Measurements from ENCODE around the gene LRRC14B.
"Not testable (repeated sequence)": the region's sequence is repeated elsewhere in the genome, so short reads cannot be mapped to it uniquely, and the experiment has no call there.

The LRRC14B gene

DNA sequence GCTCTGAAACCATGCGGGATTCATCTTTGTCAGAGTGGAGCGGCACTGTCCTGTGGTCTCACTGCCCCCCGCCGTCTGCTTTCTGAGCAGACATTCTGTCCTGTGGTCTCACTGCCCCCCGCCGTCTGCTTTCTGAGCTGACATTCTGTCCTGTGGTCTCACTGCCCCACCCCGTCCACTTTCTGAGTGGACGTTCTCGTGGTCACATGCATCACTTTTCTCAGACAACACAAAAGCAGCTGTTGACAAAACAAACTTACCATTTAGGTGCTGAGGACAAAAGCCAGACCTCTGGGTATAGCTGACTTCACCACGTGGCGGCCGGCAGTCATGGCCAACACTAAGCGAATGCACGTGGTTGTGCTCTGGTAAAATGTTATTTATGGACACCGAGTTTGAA, 2.8 kb downstream of the LRRC14B start:
- no peak for DNase-seq

DNA sequence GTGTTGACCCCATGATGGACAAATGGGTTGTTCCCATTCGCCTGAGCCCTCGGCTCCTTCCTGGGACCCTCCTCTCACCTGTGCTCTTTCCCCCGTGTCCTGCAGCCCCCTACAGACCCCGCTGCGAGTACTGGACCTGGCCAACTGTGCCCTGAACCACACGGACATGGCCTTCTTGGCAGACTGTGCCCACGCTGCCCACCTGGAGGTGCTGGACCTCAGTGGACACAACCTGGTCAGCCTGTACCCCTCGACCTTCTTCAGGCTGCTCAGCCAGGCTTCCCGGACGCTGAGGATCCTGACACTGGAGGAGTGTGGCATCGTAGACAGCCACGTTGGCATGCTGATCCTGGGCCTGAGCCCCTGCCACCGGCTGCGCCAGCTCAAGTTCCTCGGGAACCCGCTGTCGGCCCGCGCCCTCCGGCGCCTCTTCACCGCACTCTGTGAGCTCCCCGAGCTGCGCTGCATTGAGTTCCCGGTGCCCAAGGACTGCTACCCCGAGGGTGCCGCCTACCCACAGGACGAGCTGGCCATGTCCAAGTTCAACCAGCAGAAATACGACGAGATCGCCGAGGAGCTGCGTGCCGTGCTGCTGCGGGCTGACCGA, 3.4 kb downstream of the LRRC14B start:
- no peak for DNase-seq

DNA sequence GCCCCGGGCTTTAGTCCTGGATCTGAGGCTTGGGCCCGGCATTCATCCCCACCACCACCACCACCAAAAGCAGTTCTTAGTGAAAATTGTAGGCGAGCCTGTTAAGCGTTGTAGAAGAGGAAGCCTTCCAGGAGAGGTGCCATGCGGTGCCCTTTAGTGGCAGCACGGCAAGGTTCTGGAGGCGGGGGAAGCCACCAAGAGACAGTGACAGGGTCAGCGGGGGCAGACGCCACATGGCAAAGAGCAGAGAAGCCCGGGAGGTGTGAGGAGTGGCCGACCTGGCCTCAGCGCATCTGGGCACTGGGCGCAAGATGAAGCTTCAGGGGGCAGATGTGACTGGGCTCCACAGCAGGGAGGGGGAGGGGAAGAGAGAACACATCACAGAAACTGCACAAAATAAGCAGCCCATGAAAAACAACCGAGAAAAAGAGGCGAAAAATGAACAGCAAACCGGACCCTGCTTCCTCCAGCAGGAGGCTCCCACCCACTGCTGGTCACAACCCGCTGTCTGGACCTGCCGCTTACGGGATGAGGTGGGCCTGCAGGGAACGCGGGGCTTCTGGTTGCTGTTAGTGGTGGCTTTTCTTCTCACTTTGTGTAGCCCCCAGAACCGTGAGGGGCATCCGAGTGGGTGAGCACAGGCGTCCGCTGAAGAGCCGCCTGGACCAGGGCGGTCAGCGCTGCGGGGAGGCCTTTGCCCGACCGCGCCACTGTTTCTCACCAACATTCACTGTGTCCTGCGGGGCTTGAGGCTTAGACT, 4.3 kb downstream of the LRRC14B start:
- DNase-seq = no peak

DNA sequence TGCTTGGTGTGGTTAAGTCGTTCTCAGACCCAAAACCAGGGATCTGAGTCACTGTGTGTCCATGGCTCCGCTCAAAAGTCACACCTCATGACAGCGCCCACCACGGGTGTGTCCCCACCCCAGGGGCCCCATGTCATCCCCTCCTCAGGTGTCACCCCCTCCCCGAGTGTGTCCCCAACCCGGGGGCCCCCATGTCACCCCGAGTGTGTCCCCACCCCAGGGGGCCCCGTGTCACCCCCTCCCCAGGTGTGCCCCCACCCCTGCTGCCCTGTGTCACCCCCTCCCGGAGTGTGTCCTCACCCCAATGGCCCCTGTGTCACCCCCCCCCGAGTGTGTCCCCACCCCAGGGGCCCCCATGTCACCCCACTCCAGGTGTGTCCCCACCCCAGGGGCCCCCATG, 5.1 kb downstream of the LRRC14B start:
- no peak for DNase-seq

DNA sequence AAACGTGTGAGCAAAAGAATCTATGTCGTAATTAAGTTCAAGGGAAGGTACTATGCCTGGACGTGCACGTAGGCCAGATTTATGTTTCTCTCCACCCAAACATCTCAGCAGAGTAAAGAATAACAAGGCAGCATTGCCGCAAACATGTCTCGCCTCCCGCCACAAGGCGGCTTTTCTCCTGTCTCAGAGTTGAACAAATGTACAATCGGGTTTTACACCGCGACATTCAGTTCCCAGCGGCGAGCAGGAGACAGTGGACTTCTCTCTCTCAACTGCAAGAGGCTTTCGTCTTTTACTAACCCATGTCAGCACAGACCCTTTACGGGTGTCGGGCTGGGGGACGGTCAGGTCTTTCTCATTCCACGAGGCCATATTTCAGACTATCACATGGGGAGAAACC, 5.7 kb downstream of the LRRC14B start:
- DNase-seq = not testable (repeated sequence)

DNA sequence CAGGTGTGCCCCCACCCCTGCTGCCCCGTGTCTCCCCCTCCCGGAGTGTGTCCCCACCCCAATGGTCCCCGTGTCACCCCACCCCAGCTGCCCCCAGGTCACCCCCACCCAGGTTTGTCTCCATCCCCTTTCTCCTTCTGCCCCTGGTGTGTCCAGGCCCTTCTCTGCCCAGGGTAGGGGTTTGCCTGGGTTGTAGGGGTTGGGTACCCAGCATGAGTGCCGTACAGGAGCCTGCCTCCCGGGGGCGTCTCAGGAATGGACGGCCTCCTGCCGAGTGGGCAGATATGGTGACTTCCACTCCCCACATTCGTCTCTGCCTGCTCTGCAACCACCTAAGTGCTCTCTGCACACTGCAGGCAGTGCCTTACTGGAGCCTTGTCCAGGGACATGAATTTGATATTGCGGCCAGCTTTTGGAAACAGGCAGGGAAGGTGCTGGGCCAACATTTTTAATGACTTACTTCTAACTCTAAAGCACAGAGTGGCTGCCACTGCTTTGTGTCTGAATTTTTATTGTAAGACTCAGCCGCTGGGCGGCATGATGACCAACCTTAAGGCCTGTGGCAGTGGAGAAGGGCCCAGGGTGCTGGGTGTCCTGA, 6.7 kb downstream of the LRRC14B start:
- DNase-seq = no peak

DNA sequence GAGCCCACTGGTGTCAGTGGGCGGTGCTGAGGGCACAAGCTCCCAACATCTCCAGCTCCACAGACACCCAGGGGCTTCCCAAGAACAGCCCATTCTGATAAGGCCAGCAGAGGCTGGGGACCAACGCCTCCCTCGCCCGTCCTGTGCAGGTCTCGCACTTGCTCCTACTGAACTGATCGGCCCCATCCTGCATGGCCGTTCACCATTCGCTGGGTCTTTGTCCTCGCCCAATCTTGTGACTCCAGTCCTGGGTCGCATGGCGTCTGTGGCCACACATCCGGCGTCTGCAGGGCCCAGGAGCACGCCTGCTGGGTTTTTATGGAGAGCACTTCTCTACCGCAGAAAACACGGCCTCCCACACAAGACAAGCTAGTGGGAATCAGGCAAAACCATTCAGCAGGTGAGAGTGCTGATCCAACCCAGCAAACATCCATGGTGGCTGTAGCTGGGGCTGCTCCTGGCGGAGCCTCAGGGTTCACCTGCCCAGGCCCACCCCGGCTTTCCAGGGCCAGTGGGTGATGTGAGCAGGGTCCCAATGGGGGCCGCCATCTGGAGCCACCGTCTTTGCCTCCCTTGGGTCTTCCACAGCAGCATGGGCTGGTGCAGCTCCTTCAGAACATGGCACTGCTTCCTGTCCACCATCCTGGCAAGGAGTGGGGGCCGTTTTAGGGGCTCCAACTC, 7.4 kb downstream of the LRRC14B start:
- no peak for DNase-seq

DNA sequence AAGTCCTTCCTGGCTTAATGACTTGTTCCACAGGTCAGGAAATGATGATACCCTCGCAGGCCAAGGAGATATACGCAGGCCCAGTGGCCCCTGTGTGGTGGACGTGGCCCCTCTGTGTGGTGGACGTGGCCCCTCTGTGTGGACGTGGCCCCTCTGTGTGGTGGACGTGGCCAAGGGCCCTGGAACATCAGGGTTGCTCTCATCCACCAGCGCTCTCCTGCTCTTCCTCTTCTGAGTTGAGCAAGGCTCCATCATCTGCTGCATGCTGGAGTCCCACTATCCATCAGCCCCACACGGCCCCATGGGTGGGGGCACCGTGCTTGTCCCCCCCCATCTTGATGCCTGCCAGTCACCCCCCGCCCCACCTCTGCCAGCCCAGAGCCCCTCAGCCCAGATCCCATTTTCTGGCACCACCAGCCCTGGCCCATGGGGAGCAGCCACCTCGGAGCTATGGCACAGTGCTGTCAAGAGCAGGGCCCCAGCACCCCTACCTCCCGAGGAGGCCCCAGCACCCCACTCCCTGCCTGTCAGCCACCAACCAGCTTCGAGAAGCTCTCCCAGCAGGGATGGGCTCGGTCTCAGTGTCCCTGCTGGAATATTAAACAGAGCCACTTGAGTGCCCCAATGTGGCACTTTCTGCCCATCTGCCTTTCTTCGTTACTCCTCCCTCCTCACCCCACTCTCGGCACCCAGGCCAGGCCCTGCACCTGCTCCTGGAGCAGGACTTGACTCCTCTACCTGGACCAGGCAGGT, 8.1 kb downstream of the LRRC14B start:
- no peak for DNase-seq

DNA sequence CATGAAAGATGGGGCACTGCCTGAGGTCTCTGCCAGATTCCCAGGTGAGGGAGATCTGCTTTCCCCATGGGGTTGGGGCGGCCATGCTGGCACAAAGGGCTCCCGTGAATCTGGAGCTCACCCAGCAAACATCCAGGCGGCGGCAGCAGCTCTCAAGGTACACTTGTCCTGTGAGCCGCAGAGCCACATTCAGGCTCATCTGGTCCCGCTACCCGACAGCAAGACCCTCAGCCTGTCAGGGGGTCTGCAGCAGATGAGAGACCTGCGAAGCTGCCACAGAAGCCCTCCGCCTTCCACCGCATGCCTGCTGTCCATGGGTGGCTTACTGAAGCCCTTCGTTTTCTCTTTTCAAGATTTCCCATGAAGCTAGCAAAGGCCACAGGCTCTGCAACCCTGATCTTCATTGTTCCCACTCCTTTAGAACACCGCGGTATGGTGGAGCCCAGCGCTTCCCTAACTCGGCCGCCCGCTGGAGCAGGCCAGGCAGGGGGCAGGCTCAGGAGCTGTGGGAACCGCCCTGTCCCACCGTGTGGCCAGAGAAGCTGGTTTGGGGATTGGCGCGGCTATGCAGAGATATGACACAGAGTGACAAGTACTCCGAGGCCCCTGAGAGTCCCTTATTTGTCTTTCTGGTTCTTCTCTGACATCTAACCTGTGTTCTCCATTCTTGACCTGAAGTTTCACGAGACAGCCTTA, 8.8 kb downstream of the LRRC14B start:
- DNase-seq = no peak

DNA sequence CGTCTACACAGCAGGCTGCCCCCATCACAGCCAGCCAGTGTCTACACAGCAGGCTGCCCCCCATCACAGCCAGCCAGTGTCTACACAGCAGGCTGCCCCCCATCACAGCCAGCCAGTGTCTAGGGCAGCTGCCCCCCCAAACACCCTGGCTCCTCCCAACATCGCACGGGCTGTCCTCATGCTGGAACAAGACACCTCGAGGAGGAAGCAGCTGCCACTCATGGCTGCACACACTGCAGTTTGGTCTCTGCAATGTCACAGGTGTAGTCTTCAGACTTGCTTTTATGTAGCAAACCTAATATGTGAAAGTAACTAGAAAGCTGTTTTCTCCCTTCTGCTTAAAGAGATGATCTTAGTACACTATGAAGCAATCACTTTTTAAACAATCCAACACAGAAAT, 9.7 kb downstream of the LRRC14B start:
- DNase-seq = no peak

DNA sequence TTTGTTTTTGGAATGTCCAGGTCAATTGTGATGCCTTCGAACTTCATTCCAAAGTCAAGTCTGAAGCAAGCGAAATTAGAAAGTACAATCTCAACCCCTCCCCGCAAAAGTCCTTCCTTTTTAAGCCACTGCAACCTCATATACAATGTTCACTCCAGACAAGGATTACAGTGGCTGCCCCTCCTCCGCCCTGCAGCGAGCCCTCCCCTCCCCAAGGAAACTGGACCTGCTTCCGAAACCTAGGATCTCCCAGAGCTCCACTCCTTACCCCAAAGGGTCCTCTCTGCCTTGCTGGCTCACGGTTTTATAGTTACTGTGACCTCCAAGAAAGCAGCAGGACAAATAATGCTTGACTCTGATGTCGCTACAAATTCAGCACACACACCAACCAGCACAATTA, 10.4 kb downstream of the LRRC14B start:
- no peak for DNase-seq

DNA sequence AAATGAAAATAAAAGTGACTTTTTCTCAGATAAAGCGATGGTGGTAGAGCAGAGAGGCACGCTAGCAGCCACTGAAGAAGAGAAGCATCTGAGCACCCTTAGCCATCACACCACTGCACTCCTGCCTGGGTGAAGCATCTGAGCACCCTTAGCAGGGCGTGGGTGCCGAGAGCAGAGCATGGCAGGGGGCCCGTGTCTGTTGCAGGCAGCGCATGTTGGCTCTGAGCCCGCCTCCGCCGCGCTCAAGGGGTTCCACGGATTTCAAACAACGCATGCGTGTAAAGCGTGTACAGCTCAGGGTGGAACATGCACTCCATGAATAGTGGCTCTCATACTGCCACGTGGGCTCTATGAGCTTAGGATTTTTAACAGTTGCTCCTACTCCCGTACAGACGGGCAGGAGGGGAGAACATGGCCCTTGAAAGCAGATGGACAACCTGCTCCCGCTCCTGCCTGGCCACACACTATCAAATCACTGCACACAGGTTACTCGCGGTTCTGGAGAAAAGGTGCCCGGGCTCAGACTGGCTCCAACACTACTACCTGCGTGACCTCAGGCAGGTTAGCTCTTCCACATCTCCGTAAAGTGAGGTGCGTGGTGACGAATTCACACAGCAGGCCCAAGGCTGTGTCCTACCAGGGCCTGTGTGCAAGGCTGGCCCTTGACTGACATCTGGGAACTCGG, 12.1 kb downstream of the LRRC14B start:
- no peak for DNase-seq

DNA sequence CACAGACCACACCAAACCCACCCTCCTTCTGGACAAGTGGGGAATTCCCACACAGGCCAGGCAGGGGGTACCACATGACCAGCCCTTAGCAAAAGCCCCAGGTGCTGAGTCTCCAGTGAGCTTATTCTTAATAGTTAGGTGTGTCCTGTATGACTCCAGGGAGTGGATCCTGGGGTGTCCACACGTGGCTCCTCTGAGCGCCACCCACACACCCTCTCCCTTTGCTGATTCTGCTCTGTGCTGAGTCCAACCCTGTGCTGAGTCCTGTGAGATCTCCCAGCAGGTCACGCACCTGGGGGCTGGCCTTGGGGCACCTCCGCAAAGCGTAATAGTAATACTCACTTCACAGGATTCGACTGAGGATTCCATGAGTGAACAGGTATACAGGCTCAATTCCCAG, 12.7 kb downstream of the LRRC14B start:
- no peak for DNase-seq

DNA sequence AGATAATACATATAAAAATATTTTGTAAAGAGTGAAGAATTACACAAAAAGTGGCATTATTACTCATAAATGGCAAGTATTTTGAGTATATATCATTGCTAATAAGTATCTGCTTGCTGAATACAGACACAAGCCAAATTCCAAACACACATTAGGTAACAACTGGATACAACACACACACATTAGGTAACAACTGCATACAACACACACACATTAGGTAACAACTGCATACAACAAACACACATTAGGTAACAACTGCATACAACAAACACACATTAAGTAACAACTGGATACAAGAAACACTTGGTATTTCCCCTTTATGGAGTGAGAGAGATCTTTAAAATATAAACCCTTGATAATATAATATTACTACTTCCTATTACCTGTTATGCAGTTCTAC, 13.2 kb downstream of the LRRC14B start:
- DNase-seq = no peak

DNA sequence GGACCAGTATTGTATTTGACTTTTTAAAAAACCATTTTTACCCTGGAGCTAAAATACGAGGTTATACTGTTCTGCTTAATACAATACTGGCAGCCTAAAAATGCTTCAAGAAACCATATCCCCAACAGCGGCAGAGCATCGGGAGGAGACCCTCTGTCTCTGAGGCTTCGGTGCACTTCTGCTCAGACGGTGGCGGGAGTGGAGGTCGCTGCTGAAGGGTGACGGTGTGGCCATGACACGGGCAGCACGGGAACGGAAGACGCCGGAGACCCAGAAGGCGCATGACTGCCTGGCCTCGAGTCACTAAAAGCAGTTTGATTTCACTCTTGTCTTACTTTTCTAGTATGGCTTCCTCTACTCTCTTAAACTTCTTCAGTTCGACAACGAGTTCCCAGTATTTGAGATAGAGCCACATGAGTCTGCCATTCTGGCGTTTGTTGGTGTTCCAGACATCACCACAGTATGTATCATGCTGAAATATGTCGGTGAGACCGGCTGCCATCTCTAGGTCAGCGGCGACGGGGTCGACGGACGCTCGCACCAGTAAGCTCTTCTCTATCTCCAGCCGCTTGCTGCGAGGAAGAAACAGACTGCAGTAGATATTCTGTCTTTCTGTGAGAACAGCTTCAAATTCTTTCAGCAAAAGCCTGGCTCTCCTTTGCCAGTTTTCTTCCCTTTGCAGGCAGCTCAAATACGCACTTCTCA, 13.8 kb downstream of the LRRC14B start:
- DNase-seq = no peak

DNA sequence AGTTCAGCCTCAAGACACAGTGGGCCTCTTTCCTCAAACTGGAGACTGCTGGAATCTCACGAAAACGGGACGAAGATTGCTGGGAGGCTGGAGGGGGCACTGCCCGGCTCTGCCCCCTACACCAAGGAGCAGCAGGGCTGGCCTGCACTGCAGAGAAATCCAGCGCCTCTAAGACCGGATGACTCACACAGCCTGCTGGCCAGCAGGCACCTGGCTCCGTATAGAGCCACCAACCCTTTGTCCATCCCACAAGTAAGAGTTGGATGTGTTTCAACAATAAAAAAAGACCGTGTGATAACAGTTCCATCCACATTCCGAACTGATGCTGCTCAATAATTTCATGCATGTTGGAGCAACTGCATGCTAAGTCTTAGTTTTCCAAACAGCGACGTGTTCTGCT, 15.1 kb downstream of the LRRC14B start:
- DNase-seq = no peak

DNA sequence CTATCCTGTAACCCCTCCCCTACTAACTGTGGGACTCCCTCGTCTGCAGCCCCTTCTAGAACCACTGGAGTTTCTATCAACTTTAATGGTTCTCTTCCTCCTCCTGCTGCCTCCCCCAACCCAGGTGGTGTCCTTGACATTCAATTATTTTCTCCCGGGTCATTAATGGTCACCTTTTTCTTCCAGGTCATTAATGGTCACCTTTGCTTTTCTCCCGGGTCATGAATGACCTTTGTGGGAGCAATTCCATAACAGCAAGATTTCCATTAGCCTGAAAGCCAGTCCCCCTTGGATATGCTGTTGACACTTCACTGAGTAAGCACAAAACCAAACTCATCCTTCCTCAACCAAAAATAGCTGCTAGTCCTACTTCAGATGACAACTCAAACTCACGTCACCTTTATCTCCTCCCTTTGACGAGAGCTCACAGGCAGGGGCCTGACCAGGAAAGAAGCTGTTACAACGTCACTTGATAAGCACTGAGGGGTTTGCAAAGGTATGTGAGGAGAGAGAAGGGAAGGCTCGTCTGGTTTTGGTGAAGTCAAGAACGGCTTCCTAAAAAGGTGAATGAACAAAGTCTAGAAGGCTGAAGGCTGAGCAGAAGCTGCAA, 15.7 kb downstream of the LRRC14B start:
- DNase-seq = no peak

DNA sequence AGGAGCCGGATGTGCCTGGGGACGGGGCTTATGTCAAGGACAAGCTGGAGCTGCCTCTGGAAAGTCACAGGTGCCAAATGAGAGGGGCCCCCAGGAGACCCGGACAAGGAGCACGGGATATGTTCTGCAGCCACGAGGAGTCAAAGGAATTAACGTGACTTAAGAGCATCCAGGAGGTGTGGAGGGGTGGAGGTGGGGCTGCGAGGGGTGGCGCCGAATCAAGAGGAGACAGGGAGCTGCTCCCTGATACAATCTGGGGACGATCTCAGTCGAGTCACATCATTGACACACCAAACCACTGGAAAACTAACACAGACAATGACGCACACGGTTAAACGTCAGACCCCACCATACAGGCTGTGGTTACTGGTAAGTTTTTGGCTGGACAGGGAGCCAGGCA, 16.3 kb downstream of the LRRC14B start:
- no peak for DNase-seq

DNA sequence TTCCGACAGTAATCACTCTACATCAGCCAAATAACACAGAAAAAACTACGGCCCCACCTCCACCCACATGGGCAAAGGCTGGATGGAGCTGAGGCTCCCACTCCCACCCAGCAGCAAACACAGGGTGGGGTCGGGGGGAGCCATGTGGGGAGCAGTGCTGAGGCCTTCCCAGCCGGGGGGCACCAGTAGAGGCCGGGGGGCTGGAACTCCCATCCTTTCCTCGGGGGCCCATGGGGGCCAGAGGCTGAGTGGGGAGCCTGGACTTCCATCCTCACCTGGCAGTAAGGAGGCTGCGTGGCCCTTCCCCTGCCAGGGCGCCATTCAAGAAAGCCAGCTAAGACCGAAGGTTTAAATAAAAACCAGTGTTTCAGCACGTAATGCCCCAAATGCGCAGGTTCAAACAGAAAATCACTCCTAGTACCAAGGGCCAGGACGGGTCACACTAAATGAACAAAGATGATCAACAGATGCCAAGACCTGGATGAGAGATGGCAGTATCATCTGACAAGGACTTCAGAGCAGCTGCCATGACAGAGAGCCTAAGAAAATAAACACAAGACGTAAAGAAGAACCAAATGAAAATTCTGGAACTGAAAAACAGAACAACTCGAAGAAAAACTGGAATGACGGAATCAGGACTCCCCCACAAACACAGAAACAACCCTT, 17.3 kb downstream of the LRRC14B start:
- DNase-seq = no peak

DNA sequence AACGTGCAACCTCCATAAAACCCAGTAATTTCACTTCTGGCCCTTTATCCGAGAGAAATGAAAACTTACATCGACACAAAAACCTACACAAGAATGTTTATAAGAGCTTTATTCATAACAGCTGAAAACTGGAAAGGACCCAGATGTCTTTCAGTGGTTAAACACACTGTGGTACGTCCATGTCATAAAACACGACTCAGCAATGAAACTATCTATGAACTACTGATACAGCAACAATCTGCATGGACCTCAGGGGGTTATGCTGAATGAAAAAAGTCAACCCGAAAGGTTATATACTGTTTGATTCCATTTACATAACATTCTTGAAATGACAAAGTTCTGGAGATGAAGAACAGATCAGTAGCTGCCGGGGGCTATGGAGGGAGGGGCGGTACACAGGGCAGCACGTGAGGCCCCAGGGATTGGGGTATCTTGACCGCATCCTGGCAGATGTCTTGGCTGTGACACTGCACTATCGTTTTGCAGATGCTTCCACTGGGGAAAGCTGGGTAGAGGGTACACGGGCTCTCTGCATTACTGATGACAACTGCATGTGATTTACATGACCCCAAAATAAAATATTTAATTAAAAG, 22.6 kb downstream of the LRRC14B start:
- no peak for DNase-seq
